ENCODE results near the gene GLP1R.

The GLP1R gene

DNA sequence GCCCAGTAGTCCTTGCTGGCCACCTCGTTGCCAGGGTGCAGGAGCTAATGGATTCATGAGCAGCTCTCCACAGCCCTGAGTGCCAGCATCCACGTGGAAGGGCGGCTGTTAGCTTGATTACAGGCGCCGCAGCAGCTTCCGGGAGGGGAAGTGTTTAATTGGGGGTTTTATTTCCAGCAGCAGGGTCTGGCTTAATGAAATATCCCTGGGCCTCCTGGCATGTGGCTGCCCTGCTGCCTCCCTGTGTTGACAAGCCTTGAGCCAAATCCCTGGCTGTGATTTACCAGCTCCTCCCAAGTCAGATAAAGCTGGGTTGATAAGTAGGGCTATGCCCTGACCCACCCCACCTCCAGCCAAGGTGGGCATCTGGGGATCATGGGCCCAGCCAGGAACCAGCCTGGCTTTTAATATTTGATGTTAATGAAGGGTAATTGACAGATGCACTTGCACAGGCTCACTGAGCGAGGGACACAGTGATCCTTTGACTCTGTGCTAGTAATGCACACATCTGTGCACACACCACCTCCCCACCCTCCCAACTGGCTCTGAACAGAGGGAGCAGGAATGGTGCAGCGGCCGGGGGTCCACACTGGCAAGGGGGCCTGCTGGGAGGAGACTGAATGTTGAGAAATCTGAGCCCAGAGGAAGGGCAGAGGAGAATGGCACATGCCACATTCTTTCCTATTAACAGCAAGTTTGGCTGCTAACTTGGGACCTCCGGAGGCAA, 13.6 kb downstream of the GLP1R start:
- TF ChIP-seq GATA1 (IDR thresholded peaks at IDR 0.05; ENCODE audit: low read depth, low read length) (no peak), POLR2A (IDR thresholded peaks at IDR 0.05; ENCODE audit: low read length) (no peak)
- DNase-seq: no peak

DNA sequence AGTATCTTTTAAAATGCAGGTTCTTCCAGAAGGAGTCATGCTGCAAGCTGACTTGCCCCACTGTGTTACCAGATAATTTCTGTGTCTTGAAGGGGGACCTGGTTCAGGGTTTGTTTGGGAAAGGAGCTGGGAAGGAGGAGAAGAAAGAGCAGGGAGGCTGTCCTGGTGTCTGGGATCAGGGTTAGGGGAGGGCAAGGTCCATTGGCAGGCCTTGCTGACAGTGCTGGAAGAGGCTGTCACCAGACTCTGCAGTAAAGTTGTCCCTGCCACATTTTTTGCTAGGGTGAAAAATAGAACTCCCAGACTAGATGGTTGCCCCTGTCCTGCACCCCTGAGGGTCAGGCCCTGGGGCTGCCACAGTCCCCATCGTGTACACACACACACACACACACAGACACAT, 14.9 kb downstream of the GLP1R start:
- DNase-seq: no peak
- TF ChIP-seq POLR2A (IDR thresholded peaks at IDR 0.05; ENCODE audit: low read length) (no peak), GATA1 (IDR thresholded peaks at IDR 0.05; ENCODE audit: low read depth, low read length) (no peak)

GRCh38 chr6:39065561-39065960, 17.0 kb downstream of the GLP1R start:
- TF ChIP-seq POLR2A (IDR thresholded peaks at IDR 0.05; ENCODE audit: low read length): no peak
- TF ChIP-seq GATA1 (IDR thresholded peaks at IDR 0.05; ENCODE audit: low read depth, low read length): no peak
- no peak for DNase-seq

DNA sequence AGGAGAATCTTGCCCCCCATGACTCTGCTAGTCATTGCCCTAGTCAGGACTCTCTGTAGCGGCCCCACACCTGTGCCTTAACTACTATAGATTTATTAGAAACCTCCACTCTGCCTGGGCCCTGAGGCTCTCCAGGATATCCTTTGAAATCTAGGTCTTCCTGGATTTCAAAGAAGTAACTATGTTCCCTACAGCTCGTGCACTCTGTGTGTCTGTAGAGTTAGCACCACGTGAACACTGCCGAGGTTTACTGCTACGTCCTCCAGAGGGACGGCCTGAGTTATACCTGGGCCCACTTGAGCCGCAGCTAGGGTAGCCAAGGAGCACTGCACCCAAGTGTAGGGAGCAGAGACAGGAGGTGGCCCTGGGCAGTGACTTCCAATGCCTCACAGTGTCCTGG, 19.8 kb downstream of the GLP1R start:
- DNase-seq: no peak
- TF ChIP-seq GATA1 (IDR thresholded peaks at IDR 0.05; ENCODE audit: low read depth, low read length) (no peak), POLR2A (IDR thresholded peaks at IDR 0.05; ENCODE audit: low read length) (no peak)

DNA sequence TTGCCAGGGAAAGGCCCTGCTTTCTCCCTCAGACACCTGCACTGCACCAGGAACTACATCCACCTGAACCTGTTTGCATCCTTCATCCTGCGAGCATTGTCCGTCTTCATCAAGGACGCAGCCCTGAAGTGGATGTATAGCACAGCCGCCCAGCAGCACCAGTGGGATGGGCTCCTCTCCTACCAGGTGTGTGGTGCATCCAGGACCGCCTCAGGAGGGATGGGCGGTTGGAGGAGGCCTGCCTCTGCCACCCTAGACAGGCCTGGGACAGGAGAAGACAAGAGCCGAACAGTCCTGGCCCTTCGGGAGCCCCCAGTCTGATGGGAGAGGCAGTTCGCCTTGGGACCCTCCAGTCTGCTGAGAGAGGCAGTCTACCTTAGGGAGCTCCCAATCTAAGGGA, 24.2 kb downstream of the GLP1R start:
- TF ChIP-seq GATA1 (IDR thresholded peaks at IDR 0.05; ENCODE audit: low read depth, low read length) (no peak), POLR2A (IDR thresholded peaks at IDR 0.05; ENCODE audit: low read length) (no peak)
- no peak for DNase-seq

- no peak for DNase-seq
- no peak for TF ChIP-seq GATA1 (IDR thresholded peaks at IDR 0.05; ENCODE audit: low read depth, low read length)
- no peak for TF ChIP-seq POLR2A (IDR thresholded peaks at IDR 0.05; ENCODE audit: low read length)
These were observed 25.1 kb downstream of the GLP1R start for GRCh38 chr6:39073471-39074355.

DNA sequence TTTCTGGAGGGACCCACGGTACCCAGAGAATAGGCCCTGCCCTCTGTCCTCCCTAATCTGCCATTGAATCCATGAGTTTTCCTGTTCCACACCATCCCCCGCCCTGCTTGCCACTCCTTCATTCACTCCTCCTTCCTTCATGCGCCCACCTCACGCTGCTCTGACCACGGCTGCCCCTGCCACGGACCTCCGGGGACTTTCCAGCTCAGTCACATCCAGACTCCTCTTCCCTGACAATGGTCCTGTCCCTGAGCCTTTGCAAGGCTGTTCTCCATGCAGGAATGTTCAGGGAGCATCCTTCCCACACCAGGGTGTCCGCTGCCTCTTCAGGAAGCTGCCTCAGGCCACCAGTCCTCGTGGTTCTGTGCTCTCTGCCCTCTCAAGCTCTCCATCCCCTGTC, 25.9 kb downstream of the GLP1R start:
- TF ChIP-seq POLR2A (IDR thresholded peaks at IDR 0.05; ENCODE audit: low read length) (no peak), GATA1 (IDR thresholded peaks at IDR 0.05; ENCODE audit: low read depth, low read length) (no peak)
- no peak for DNase-seq

DNA sequence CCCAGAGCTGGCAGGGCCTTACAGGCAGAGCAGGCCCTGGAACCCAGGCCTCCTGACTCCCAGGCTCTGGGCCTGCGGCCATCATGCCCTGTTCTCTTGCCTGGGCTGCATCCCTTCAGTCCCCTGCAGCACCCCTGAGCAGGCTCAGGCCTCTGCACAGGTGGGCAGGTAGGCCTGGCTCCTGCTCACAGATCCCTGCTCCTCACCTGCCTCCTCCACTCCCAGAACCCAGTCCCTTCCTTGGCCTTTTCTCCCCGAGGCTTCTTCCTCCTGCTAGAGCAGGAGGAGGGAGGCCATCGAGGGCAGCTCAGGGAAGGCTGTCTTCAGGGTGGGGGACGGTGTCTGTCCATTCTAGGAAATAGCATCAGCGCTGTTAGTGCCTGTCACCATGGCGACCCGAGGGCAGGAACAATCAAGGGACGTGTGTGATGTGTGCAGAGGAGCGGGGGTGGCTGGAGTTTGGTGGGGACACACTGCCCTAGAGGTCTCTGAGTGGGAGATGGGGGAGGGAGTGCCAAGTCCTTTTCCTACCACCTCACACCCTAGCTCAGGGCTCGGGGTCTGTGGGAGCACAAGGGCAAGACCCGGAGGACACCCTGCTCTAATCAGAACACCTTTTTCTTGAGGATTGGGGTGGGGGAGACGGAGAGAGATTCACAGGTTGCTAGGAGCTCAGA, 26.6 kb downstream of the GLP1R start:
- DNase-seq: no peak
- TF ChIP-seq POLR2A (IDR thresholded peaks at IDR 0.05; ENCODE audit: low read length) (no peak), GATA1 (IDR thresholded peaks at IDR 0.05; ENCODE audit: low read depth, low read length) (no peak)

DNA sequence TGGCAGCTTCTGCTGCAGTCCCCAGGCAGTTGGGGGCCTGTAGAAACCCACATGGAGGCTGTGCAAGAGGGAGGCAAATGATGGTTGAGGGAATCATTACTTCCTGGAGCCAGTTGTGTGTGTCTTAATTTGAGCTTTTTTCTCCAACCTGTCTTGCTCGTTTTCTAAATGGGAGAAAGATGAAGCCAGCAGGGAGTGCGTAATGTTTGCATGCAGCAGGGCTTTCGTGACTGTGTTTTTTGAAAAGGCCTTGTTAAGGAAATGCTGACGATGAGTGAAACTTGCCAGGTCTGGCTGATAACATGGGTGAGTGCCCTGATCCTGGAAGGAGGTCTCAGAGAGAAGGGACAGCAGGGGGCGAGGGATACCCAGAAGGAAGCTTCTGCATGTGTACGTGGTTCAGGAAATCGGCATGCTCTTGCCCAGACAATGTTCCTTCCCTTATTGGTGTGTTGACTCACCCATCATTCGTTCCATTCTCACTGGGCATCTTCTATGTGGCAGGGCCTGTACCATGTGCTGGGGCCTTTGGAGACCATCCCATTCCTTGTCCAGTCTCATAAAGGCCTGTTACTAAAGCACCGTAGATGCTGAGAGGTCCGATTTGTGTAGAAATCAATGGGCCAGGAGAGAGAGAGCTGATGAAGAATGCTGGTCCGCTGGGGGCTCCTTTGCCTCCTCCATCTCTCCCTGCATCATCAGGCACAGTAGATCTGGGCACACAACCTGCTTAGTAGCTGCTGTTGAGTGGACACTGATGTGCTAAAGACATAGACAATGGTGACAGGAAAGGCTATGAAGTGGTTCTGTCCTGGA, 27.4 kb downstream of the GLP1R start:
- TF ChIP-seq GATA1 (IDR thresholded peaks at IDR 0.05; ENCODE audit: low read depth, low read length) (no peak), POLR2A (IDR thresholded peaks at IDR 0.05; ENCODE audit: low read length) (no peak)

DNA sequence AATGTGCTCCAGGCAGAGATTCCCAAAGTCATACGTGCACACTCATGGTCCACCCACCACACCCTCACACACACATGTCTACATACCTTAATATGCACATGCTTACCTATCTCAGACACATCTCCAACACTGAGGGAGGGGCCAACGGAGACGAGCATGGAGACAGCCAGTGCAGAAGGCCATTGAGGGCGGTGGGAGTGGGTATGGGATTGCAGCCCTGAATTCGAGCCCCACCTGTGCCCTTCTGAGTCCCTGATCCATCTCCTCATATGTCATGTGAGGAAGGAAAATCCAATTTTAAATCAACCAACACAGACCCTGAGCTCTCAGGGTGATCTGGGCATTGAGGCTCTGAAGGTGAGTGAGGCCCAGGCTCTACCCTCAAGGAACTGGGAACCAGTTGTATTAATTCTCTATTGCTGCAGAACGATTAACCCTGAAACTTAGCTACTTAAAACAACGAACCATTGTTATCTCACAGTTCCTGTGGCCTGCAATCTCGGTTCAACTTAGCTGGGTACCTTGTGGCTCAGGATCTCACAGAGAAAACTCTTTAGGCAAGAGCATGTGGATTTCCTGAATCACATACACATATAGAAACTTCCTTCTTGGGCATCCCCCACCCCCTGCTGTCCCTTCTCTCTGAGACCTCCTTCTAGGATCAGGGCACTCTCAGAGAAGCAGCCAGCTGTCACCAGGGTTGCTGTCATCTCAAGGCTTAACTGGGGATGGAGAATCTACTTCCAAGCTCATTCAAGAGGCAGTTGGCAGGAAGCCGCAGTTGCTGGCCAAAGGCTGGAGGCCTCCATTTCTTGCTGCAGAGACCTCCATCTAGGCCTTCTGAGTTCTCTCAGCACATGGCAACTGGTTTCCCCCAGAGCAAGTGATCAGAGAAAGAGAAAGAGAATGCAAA, 28.3 kb downstream of the GLP1R start:
- DNase-seq: no peak
- TF ChIP-seq POLR2A (IDR thresholded peaks at IDR 0.05; ENCODE audit: low read length): no peak
- TF ChIP-seq GATA1 (IDR thresholded peaks at IDR 0.05; ENCODE audit: low read depth, low read length): no peak

More for the DNA sequence above, 27.4 kb downstream of the GLP1R start:
- DNase-seq: no peak

DNA sequence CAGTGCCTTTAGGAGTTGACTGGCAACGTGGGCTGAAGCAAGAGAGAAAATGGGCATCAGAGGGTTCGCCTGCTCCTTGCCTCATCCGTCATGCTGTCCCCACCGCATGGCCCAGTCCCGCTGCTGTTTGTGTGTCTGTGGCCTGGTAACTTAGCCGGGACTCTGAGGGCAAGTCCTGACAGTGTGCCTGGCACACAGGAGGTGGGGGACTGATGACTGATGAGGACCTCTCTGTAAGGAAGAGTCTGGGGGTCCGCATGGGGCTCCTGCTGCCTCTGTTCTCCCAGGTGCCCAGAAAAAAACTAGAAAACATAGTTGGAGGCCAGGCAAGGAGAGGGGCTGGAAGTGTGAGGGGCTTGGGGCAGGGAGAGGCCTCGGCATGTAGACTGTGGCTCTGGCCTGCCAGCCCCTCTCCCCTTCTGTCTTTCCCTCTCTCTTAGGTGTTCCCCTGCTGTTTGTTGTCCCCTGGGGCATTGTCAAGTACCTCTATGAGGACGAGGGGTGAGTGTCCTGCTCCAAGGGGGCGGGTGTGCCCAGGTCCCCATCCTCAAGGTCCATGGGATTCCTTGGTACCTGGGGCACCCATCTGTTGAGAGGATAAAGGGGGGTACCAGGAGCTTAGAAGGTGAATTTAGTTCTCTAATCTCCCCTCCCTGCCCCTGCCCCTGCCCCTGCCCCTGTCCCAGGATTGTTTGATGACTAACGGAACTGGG, 29.5 kb downstream of the GLP1R start:
- no peak for TF ChIP-seq POLR2A (IDR thresholded peaks at IDR 0.05; ENCODE audit: low read length)
- no peak for TF ChIP-seq GATA1 (IDR thresholded peaks at IDR 0.05; ENCODE audit: low read depth, low read length)
- no peak for DNase-seq

DNA sequence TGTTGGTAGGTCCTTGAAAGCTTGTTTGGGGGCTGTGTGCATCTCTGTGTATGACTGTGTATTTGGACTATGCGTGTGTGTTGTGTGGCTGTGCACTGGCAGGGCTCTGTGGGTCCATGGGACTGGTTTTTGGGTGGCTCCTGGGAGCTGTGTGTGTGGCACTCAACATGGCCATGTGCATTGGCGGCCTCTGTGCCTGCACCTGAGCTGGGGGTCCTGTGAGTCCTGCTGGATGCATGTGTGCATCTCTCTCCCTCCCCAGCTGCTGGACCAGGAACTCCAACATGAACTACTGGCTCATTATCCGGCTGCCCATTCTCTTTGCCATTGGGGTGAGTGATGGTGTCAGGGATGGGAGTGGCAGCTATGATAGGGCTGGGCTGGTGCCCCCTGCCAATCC, 30.1 kb downstream of the GLP1R start:
- no peak for DNase-seq
- TF ChIP-seq POLR2A (IDR thresholded peaks at IDR 0.05; ENCODE audit: low read length) (no peak), GATA1 (IDR thresholded peaks at IDR 0.05; ENCODE audit: low read depth, low read length) (no peak)
